T1000 (cell line): ENCODE measurements around the gene C10orf90.
A peak's percentile ranks its signal among the peaks of the same experiment; 100 is the strongest.

ENCODE experiments used
- DNase-seq: peaks from one replicate; lab custom pipeline; 2025; ENCODE audit warnings: mixed read lengths; lab: John Stamatoyannopoulos, UW

Gene C10orf90

GRCh38 chr10:126585249-126586017, 85.1 kb downstream of the C10orf90 start:
- DNase-seq = no peak

GRCh38 chr10:126584836-126585235, 85.7 kb downstream of the C10orf90 start:
- no peak for DNase-seq

- no peak for DNase-seq
Observed at GRCh38 chr10:126583552-126584200, 86.8 kb downstream of the C10orf90 start.

DNA sequence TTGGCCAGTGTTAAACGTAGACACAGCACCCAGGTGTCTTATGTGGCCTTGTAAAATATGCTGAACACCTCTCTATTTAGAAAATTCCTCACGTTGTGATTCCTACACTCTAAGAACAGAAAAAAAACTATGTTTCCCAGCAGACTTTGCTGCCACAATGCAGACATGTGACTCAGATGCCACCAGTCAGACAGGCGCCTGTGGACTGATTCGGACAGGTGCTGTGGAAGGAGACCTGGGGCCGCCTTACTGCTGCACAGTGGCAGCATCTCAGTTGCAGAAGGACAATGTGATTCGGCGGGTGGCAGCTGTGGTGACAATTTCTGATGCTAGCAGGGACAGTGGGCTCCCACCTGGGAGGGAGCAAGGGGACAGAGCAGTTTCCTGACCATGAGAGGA, 88.8 kb downstream of the C10orf90 start:
- DNase-seq = no peak

DNA sequence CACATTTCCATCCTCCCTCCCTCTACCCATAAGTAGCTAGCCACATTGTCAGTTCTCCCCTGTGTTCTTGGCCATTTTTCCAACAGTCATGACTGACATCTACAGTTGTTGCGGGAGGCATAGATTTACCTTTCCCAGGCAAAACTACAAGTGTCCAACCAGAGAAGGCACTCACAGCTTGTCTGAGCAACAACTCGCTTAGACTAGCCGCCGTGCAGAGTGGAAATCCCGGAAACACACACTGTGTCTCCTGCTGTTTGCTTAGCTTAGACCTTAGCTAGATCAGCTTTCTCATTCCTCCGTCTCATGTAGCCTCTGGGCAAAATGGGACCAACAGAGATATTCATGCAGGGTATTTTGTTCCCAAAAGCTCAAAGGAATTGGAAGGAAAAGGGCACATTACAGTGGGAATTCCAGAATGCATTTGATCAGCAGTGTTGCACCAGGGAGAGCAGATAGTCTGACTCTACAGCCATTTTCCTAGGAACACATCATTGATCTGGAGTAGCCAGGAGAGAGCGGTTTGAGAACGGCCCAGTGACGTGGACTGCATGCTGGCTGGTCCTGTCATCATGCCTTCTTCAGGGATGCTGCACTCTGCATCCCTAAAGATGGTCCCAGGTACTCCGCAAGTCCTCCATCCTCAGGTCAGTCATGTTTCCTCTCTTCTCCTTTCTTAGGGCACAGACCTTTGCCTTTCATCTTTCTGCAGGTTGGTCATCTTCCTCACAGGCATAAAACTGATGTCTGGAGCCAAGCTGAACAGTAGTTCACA, 89.4 kb downstream of the C10orf90 start:
- no peak for DNase-seq

GRCh38 chr10:126576336-126576735, 94.2 kb downstream of the C10orf90 start:
- no peak for DNase-seq

DNA sequence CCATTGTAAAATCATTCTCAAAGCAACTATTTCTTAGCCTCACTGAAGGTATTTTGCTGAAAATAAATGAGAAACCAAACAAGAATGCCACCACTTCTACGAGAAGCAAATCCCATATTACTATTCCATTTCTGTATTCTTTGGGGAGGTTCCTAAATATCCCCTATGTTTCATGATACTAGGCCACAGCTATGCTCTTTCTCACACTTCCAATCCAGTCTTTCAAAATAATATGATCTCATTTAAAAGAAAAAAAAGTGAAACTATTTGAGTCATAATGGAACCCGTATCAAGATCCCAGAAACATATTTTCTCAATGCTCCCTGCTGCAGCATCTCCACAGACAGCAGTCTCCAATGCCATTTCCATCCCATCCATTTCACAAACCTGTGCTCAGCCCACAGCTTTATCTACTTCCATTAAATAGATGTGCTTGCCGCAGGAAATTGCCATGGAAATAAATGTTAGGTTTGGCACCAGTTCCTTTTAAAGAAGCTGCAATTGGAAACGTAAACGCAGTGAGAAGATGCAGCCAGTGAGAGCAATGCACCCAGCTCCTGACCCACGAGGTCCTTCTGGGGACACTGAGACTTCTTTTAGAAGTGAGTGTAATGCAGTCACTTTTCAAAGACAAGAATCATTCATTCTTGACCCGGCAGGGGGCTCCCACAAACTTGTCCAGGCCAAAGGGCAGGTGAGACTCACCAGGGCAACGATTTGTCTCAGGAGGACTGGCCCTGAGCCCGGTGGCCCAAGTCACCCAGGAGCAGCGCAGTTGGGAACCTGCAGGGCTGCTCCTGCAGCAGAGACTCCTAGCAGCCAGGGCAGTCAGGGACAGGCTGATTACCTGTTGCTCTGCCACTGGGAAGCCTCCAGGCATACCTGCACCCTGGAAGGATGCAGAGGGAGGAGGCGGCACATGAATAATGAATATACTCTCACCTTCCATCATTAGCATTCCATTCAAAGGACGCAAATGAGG, 99.6 kb downstream of the C10orf90 start:
- no peak for DNase-seq

- DNase-seq = no peak
Observed at GRCh38 chr10:126570245-126570570, 100.3 kb downstream of the C10orf90 start.

- peak; percentile 21 for DNase-seq
Observed at GRCh38 chr10:126569513-126570244, 100.8 kb downstream of the C10orf90 start.

DNA sequence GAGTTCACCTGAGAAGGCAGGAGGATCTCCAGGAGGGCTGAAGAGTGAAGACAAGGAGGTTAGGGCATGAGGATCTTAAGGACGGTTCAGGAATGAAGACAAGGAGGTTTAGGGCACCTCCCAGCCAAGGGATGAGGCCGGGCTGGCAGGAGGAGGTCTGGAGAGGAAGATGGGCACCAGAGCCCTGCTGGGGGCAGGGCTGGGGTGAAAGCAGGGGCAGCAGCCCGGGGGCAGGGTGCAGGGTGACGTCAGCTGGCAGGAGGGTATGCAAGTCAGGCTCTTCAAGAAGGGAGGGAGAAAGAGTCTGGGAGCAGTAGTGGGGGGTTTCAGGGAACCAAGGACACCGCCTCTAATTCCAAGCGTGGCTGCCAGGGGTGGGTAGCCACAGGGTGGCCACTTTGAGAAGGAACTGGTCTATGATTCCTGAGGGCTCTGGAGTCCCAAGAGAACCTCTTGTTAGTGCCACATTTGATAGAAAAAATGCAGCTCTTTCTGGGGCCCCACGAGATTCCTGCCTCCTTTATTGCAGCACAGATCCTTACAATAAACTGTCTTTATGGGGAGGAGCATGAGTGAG, 101.6 kb downstream of the C10orf90 start:
- DNase-seq = no peak

GRCh38 chr10:126565871-126566270, 104.6 kb downstream of the C10orf90 start:
- DNase-seq = no peak

DNA sequence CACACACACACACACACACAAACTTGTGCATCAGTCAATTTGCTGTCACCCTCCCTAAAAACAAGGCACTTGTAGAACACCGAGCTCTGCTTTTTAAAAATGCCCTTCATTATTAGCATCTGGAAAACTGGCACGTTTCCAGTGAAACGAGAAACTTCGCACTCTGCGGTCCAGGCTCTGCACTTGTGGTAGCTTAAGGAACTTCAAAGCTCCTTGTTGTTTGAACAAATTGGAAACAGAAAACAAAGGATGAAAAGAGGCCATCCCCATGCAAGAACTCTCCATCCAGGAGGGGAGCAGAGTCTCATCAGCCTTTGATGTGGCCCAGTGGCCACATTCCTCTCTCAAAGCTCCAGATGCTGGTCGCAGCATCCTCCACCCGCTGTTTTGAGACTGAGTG, 105.1 kb downstream of the C10orf90 start:
- DNase-seq = no peak

DNA sequence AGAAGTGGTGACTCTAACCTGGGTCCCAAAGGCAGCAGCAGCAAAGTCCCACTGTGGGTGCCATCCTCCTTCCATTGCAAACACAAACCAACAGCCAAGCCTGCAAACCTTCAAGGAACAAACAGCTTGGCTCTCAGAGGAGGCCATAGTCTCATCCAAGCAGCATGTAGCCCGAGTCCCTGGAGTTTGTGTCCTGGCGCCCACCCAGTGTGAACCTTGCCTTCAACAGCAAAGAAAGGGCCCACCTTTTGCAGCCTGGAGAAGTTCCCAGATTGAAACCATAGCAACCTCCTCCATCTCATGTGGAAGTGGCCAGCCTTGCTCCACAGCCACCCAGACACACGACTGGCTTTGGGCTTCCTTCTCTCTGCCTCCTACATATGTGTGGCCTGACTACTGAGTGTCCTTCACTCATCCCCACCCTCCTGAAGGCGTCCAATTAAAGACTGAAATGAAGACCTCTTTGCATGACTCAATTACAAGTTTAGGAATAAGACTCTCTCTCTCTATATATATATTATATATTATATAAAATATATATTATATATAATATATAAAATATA, 106.1 kb downstream of the C10orf90 start:
- no peak for DNase-seq

GRCh38 chr10:126563361-126563760, 107.1 kb downstream of the C10orf90 start:
- DNase-seq = no peak

DNA sequence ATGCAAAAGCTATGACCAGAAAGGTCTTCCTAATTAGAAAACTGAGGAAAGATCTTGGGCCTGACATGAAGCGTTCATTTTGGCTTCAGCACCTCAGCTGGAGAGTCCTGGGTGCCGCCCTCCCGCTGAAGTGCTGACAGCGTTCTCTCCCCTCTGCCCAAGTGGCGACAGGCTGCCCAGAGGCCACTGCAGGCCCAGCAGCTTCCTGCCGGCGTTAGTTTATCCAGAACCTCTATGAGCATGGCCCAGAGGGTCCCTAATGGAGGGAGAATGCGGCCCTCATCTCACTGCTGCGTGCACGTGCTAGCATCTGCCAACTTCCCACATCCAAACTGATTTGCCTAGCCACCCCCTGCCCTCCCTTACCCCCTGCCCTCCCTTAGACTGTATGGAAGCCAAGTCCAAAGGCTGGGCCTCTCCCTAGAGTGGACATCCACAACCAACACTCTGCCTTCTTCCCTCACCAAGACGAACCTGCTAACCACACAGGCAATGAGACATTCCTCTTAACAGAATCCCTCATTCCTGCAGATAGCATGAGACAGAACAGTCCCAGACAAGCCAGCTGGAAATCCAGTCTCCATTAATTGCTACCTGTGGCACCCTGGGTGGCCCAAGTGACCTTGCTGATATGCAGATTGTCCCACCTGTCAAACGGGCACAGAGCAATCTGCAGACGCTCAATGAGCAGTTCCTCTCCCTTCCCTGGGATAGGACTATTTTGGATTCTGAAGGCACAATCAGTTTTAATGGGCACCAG, 108.4 kb downstream of the C10orf90 start:
- DNase-seq = no peak

GRCh38 chr10:126561294-126561920, 109.1 kb downstream of the C10orf90 start:
- DNase-seq = no peak

GRCh38 chr10:126558881-126559280, 111.6 kb downstream of the C10orf90 start:
- no peak for DNase-seq

DNA sequence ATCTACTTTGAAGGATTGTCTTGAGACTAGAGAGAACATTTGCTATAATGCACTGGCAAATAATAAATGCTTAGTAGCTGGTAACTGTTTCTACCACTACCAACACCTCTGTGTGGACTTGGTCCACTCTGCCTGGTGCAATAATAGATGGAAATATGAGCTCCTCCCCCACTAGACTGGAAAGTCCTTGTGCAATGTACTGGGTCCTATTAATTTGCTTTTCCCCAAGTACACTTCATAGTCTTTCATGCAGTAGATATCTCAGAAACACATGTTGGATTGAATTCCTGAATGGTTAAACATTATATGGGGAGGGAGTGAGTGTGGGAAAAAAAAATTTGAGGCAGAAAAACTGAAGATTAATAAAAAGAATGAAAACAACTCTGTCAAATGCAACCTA, 119.3 kb downstream of the C10orf90 start:
- no peak for DNase-seq

DNA sequence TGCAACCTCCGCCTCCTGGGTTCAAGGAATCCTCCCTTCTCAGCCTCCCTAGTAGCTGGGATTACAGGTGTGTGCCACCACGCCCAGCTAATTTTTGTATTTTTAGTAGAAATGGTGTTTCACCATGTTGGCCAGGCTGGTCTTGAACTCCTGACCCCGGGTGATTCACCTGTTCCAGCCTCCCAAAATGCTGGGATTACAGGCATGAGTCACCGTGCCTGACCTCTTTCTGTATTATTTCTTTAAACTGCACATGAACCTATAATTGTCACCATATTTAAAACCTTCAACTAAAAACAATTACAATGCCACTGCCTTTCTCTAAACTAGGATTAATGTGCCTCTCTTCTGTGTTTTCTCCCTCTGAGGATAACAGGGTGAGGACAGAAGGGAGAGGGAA, 119.9 kb downstream of the C10orf90 start:
- peak; percentile 2 for DNase-seq
